Mesenchymal stem cell (in vitro differentiated cells and primary cell): ENCODE measurements around the gene KCNQ2.

ENCODE experiments used
- DNase-seq: peaks from one replicate; pipeline ENCODE4 v3.0.0-alpha.2; 2013
- H2AFZ ChIP-seq: one replicate; pipeline ENCODE4 v1.6.1; 2013; ENCODE audit warnings: low read depth, mild to moderate bottlenecking, control low read depth, inconsistent platforms, low read length, moderate library complexity
- H2AK5ac ChIP-seq: 2 replicates; pipeline ENCODE4 v1.6.1; 2013; ENCODE audit warnings: low read length, moderate library complexity, mild to moderate bottlenecking, inconsistent platforms; ENCODE audit not compliant: severe bottlenecking
- H2BK120ac ChIP-seq: one replicate; pipeline ENCODE4 v1.6.1; 2013; ENCODE audit warnings: low read depth, mild to moderate bottlenecking, inconsistent platforms, low read length, moderate library complexity
- H2BK12ac ChIP-seq, 2 experiments: one replicate each; pipeline ENCODE4 v1.6.1; 2013; ENCODE audit warnings: inconsistent platforms in 2 of 2, low read length in 2 of 2, mild to moderate bottlenecking in 2 of 2, moderate library complexity in 2 of 2, control low read depth in 1 of 2
- H2BK15ac ChIP-seq: one replicate; pipeline ENCODE4 v1.6.1; 2013; ENCODE audit warnings: mild to moderate bottlenecking, low read depth, inconsistent platforms; ENCODE audit not compliant: poor library complexity, severe bottlenecking
- H2BK5ac ChIP-seq: 2 replicates; pipeline ENCODE4 v1.6.1; 2013; ENCODE audit warnings: low read depth, mild to moderate bottlenecking, low read length, control low read depth, inconsistent platforms; ENCODE audit not compliant: poor library complexity, severe bottlenecking
- H3K14ac ChIP-seq, 2 experiments: one replicate each; pipeline ENCODE4 v1.6.1; 2013; ENCODE audit warnings: inconsistent platforms in 2 of 2, low read length in 2 of 2, control low read depth in 1 of 2, mild to moderate bottlenecking in 1 of 2, moderate library complexity in 1 of 2
- H3K18ac ChIP-seq, 2 experiments: one replicate each; pipeline ENCODE4 v1.6.1; 2013; ENCODE audit warnings: inconsistent platforms in 2 of 2, low read length in 2 of 2, control low read depth in 1 of 2, low read depth in 1 of 2, mild to moderate bottlenecking in 1 of 2
- H3K23ac ChIP-seq, 2 experiments: one replicate each; pipeline ENCODE4 v1.6.1; 2013; ENCODE audit warnings: inconsistent platforms in 2 of 2, low read length in 2 of 2, mild to moderate bottlenecking in 2 of 2, moderate library complexity in 2 of 2, control low read depth in 1 of 2
- H3K27ac ChIP-seq: 2 replicates; pipeline ENCODE4 v1.5.1; 2013; ENCODE audit warnings: mild to moderate bottlenecking, moderate library complexity, low read length, control low read depth, inconsistent platforms; ENCODE audit not compliant: poor library complexity, severe bottlenecking
- H3K27me3 ChIP-seq, 2 experiments: 2 replicates each; pipeline versions ENCODE4 v1.6.1 to v1.7.0; 2013; ENCODE audit warnings: low read length in 2 of 2, mild to moderate bottlenecking in 2 of 2, moderate library complexity in 2 of 2, control low read depth in 1 of 2, inconsistent platforms in 1 of 2; ENCODE audit not compliant: control insufficient read depth in 1 of 2, insufficient read depth in 1 of 2
- H3K36me3 ChIP-seq, 2 experiments: 2 replicates each; pipeline versions ENCODE4 v1.6.1 to v1.7.0; 2013; ENCODE audit warnings: low read length in 2 of 2, control low read depth in 1 of 2, inconsistent platforms in 1 of 2, low read depth in 1 of 2, mild to moderate bottlenecking in 1 of 2; ENCODE audit not compliant: insufficient read depth in 2 of 2, control insufficient read depth in 1 of 2
- H3K4ac ChIP-seq, 2 experiments: one replicate each; pipeline ENCODE4 v1.6.1; 2013; ENCODE audit warnings: inconsistent platforms in 2 of 2, low read length in 2 of 2, mild to moderate bottlenecking in 2 of 2, moderate library complexity in 2 of 2, control low read depth in 1 of 2, low read depth in 1 of 2
- H3K4me1 ChIP-seq: 2 replicates; pipeline ENCODE4 v1.6.1; 2013; ENCODE audit warnings: low read depth, low read length, control low read depth; ENCODE audit not compliant: control insufficient read depth, insufficient read depth
- H3K4me2 ChIP-seq: 2 replicates; pipeline ENCODE4 v1.6.1; 2013; ENCODE audit warnings: low read length, mild to moderate bottlenecking, inconsistent platforms; ENCODE audit not compliant: poor library complexity, severe bottlenecking
- H3K4me3 ChIP-seq, 2 experiments: 2 replicates each; pipeline versions ENCODE4 v1.5.1 to v1.7.0; 2013; ENCODE audit warnings: low read length in 2 of 2, mild to moderate bottlenecking in 2 of 2, control low read depth in 1 of 2, low read depth in 1 of 2; ENCODE audit not compliant: insufficient read depth in 1 of 2
- H3K79me1 ChIP-seq: replicated peaks from 2 replicates; pipeline ENCODE4 v1.6.1; 2013; ENCODE audit warnings: mild to moderate bottlenecking, control low read depth, low read length, inconsistent platforms; ENCODE audit not compliant: poor library complexity, severe bottlenecking
- H3K9ac ChIP-seq: 2 replicates; pipeline ENCODE4 v1.7.0; 2013; ENCODE audit warnings: mild to moderate bottlenecking, low read length, moderate library complexity
- H3K9me3 ChIP-seq: 2 replicates; pipeline ENCODE4 v1.7.0; 2013; ENCODE audit warnings: mild to moderate bottlenecking, low read length; ENCODE audit not compliant: control insufficient read depth
- H4K8ac ChIP-seq: one replicate; pipeline ENCODE4 v1.6.1; 2013; ENCODE audit warnings: inconsistent platforms, mild to moderate bottlenecking, low read length, moderate library complexity
- H4K91ac ChIP-seq: one replicate; pipeline ENCODE4 v1.6.1; 2013; ENCODE audit warnings: mild to moderate bottlenecking, low read length, inconsistent platforms
- WGBS: methylation state at CpG from one replicate; pipeline ENCODE4 v1.1.7; 2013; ENCODE audit warnings: mixed read lengths; 5-methylcytosine and 5-hydroxymethylcytosine counted together

The KCNQ2 gene

GRCh38 chr20:63372971-63373885 is 99.2 kb downstream of the KCNQ2 start:
- H2BK5ac ChIP-seq = no peak overlapping the region
- H3K79me1 ChIP-seq = no peaks in the 10 kb centered on the region
- WGBS = 78% methylated on average over 34 of the region's 34 CpGs
- no peak overlapping the region for H2AFZ ChIP-seq
- no peak overlapping the region for H2BK12ac ChIP-seq
- no peak overlapping the region for H4K8ac ChIP-seq
- no peak overlapping the region for H2AK5ac ChIP-seq
- H3K4me1 ChIP-seq = peaks cover 11% of the 10 kb centered on the region
- H3K27ac ChIP-seq = no peak overlapping the region
- no peak overlapping the region for H2BK120ac ChIP-seq
- H3K9me3 ChIP-seq = no peaks in the 10 kb centered on the region
- DNase-seq = no peak
- H3K18ac ChIP-seq = no peak overlapping the region
- no peaks in the 10 kb centered on the region for H3K36me3 ChIP-seq
- no peak overlapping the region for H3K4me2 ChIP-seq
- H3K23ac ChIP-seq = no peak overlapping the region
- no peak overlapping the region for H3K4ac ChIP-seq
- H4K91ac ChIP-seq = no peak overlapping the region
- H3K4me3 ChIP-seq = no peak overlapping the region
- no peak overlapping the region for H3K9ac ChIP-seq
- no peak overlapping the region for H3K14ac ChIP-seq
- H3K27me3 ChIP-seq = peaks cover 45 to 76% of the 10 kb centered on the region in 2 experiments
- H2BK15ac ChIP-seq = no peak overlapping the region

GRCh38 chr20:63371291-63371865 is 101.1 kb downstream of the KCNQ2 start:
- Histone ChIP-seq H3K79me1 (no peaks in the 10 kb centered on the region), H3K4me2 (no peak overlapping the region), H2BK15ac (no peak overlapping the region), H2AK5ac (no peak overlapping the region), H2BK120ac (no peak overlapping the region), H3K4me3 (no peak overlapping the region), H3K14ac (no peak overlapping the region), H3K4me1 (peaks cover 4% of the 10 kb centered on the region), H4K8ac (no peak overlapping the region), H3K4ac (no peak overlapping the region), H4K91ac (no peak overlapping the region), H3K9ac (no peak overlapping the region), H2AFZ (no peak overlapping the region), H2BK12ac (no peak overlapping the region), H3K23ac (no peak overlapping the region), H3K27me3 (peaks cover 40 to 73% of the 10 kb centered on the region in 2 experiments), H2BK5ac (no peak overlapping the region), H3K36me3 (no peaks in the 10 kb centered on the region), H3K9me3 (no peaks in the 10 kb centered on the region), H3K27ac (no peak overlapping the region), H3K18ac (no peak overlapping the region)
- no peak for DNase-seq
- 86% methylated on average over 28 of the region's 28 CpGs for whole genome bisulfite sequencing

- Histone ChIP-seq H3K4me2 (no peak overlapping the region), H3K14ac (no peak overlapping the region), H3K4ac (no peak overlapping the region), H3K4me3 (no peak overlapping the region), H3K9ac (no peak overlapping the region), H2AK5ac (no peak overlapping the region), H3K23ac (no peak overlapping the region), H3K27me3 (peaks cover 40 to 71% of the 10 kb centered on the region in 2 experiments), H3K36me3 (no peaks in the 10 kb centered on the region), H4K8ac (no peak overlapping the region), H4K91ac (no peak overlapping the region), H3K79me1 (no peaks in the 10 kb centered on the region), H2BK12ac (no peak overlapping the region), H2BK5ac (no peak overlapping the region), H3K9me3 (no peaks in the 10 kb centered on the region), H3K4me1 (peaks cover 4% of the 10 kb centered on the region), H2AFZ (no peak overlapping the region), H2BK15ac (no peak overlapping the region), H2BK120ac (no peak overlapping the region), H3K27ac (no peak overlapping the region), H3K18ac (no peak overlapping the region)
- no peak for DNase-seq
- 71% methylated on average over 21 of the region's 21 CpGs for WGBS
These were observed 101.8 kb downstream of the KCNQ2 start for GRCh38 chr20:63370618-63371187.
